Neuronal stem cell (in vitro differentiated cells): ENCODE results near the gene SLC7A9.
"Not testable (repeated sequence)": the region's sequence is repeated elsewhere in the genome, so short reads cannot be mapped to it uniquely, and the experiment has no call there.

Experiments used
- DNase-seq: peaks from one replicate; pipeline ENCODE4 v3.0.0-alpha.2; 2013; ENCODE audit warnings: low spot score
- H2AFZ ChIP-seq: one replicate; pipeline ENCODE4 v1.6.1; 2013; ENCODE audit warnings: mild to moderate bottlenecking, low read length, inconsistent platforms
- H2AK5ac ChIP-seq: 2 replicates; pipeline ENCODE4 v1.6.1; 2013; ENCODE audit warnings: low read depth, mild to moderate bottlenecking, inconsistent platforms, low read length, moderate library complexity, mixed read lengths
- H2BK120ac ChIP-seq: 2 replicates; pipeline ENCODE4 v1.6.1; 2013; ENCODE audit warnings: low read depth, mild to moderate bottlenecking, inconsistent platforms, low read length, moderate library complexity, mixed read lengths
- H2BK12ac ChIP-seq: one replicate; pipeline ENCODE4 v1.6.1; 2013; ENCODE audit warnings: low read length, inconsistent platforms
- H2BK15ac ChIP-seq: 2 replicates; pipeline ENCODE4 v1.6.1; 2013; ENCODE audit warnings: mild to moderate bottlenecking, low read length, inconsistent platforms, mixed read lengths
- H2BK5ac ChIP-seq: one replicate; pipeline ENCODE4 v1.6.1; 2013; ENCODE audit warnings: inconsistent platforms, mild to moderate bottlenecking, low read length, moderate library complexity
- H3K14ac ChIP-seq: one replicate; pipeline ENCODE4 v1.6.1; 2013; ENCODE audit warnings: low read length, inconsistent platforms
- H3K18ac ChIP-seq: 2 replicates; pipeline ENCODE4 v1.6.1; 2013; ENCODE audit warnings: low read length, inconsistent platforms
- H3K23ac ChIP-seq: 2 replicates; pipeline ENCODE4 v1.6.1; 2013; ENCODE audit warnings: low read depth, mild to moderate bottlenecking, mixed read lengths, low read length, inconsistent platforms; ENCODE audit not compliant: poor library complexity
- H3K27ac ChIP-seq: replicated peaks from 3 replicates; pipeline ENCODE4 v1.5.1; 2013; ENCODE audit warnings: low read length, inconsistent platforms
- H3K27me3 ChIP-seq, 3 experiments: 2 replicates each; pipeline ENCODE4 v1.6.1; 2013; ENCODE audit warnings: low read length in 3 of 3, mild to moderate bottlenecking in 2 of 3, inconsistent platforms in 1 of 3, low read depth in 1 of 3, mixed read lengths in 1 of 3, moderate library complexity in 1 of 3; ENCODE audit not compliant: control insufficient read depth in 3 of 3, insufficient read depth in 3 of 3
- H3K36me3 ChIP-seq, 2 donors: replicated peaks in 1 of 2; 2 replicates each; pipeline ENCODE4 v1.6.1; 2013; ENCODE audit warnings: low read length in 2 of 2; ENCODE audit not compliant: control insufficient read depth in 2 of 2, insufficient read depth in 2 of 2
- H3K4ac ChIP-seq: 2 replicates; pipeline ENCODE4 v1.6.1; 2013; ENCODE audit warnings: inconsistent platforms, mild to moderate bottlenecking, low read length, moderate library complexity
- H3K4me1 ChIP-seq, 2 donors: 1 replicate in 1 of 2; 2 replicates in 1 of 2; pipeline ENCODE4 v1.6.1; 2013; ENCODE audit warnings: low read length in 2 of 2, low read depth in 1 of 2; ENCODE audit not compliant: control insufficient read depth in 2 of 2, insufficient read depth in 1 of 2
- H3K4me2 ChIP-seq: one replicate; pipeline ENCODE4 v1.6.1; 2013; ENCODE audit warnings: mild to moderate bottlenecking, low read length, inconsistent platforms; ENCODE audit not compliant: insufficient read depth, poor library complexity, severe bottlenecking
- H3K4me3 ChIP-seq, 2 donors: 2 replicates each; pipeline ENCODE4 v1.5.1; 2013; ENCODE audit warnings: low read length in 2 of 2, mild to moderate bottlenecking in 2 of 2, inconsistent platforms in 1 of 2, moderate library complexity in 1 of 2
- H3K79me1 ChIP-seq: one replicate; pipeline ENCODE4 v1.6.1; 2013; ENCODE audit warnings: low read depth, mild to moderate bottlenecking, inconsistent platforms, low read length, moderate library complexity
- H3K9ac ChIP-seq: one replicate; pipeline ENCODE4 v1.6.1; 2013; ENCODE audit warnings: mild to moderate bottlenecking, low read depth, low read length, inconsistent platforms; ENCODE audit not compliant: poor library complexity
- H3K9me3 ChIP-seq, 2 donors: replicated peaks in 1 of 2; 2 replicates each; pipeline versions ENCODE3 to v1.6.1; 2013; ENCODE audit warnings: low read length in 2 of 2, mild to moderate bottlenecking in 2 of 2, inconsistent platforms in 1 of 2, low read depth in 1 of 2, mixed read lengths in 1 of 2, moderate library complexity in 1 of 2; ENCODE audit not compliant: control insufficient read depth in 2 of 2, insufficient read depth in 1 of 2
- H4K8ac ChIP-seq: one replicate; pipeline ENCODE4 v1.6.1; 2013; ENCODE audit warnings: low read depth, mild to moderate bottlenecking, inconsistent platforms, low read length, moderate library complexity
- H4K91ac ChIP-seq: one replicate; pipeline ENCODE4 v1.6.1; 2013; ENCODE audit warnings: low read length, low read depth, mild to moderate bottlenecking, inconsistent platforms; ENCODE audit not compliant: poor library complexity
- WGBS, 2 donors: extraction: QIAGEN DNeasy Blood & Tissue Kit; methylation state at CpG; one replicate each; pipeline ENCODE4 v1.1.7; 2013; ENCODE audit warnings: missing lambda C conversion rate in 2 of 2, mixed read lengths in 1 of 2; ENCODE audit not compliant: insufficient read length in 2 of 2, insufficient replicate concordance in 1 of 2; ENCODE audit errors: extremely low coverage in 2 of 2; 5-methylcytosine and 5-hydroxymethylcytosine counted together

SLC7A9 gene

DNA sequence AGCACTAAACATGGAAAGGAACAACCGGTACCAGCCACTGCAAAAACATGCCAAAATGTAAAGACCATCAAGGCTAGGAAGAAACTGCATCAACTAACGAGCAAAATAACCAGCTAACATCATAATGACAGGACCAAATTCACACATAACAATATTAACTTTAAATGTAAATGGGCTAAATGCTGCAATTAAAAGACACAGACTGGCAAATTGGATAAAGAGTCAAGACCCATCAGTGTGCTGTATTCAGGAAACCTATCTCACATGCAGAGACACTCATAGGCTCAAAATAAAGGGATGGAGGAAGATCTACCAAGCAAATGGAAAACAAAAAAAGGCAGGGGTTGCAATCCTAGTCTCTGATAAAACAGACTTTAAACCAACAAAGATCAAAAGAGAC is 21.5 kb downstream of the SLC7A9 start:
- H2BK5ac ChIP-seq, H3K9ac ChIP-seq, H2BK15ac ChIP-seq, H3K23ac ChIP-seq, H2BK120ac ChIP-seq, H2AFZ ChIP-seq, H3K36me3 ChIP-seq, H4K8ac ChIP-seq, H3K4me2 ChIP-seq, H3K14ac ChIP-seq, H3K4me1 ChIP-seq, H3K79me1 ChIP-seq, H3K27ac ChIP-seq, H3K4ac ChIP-seq, H3K18ac ChIP-seq, H3K4me3 ChIP-seq, H2AK5ac ChIP-seq, H3K9me3 ChIP-seq, H4K91ac ChIP-seq, H2BK12ac ChIP-seq, DNase-seq, H3K27me3 ChIP-seq: not testable (repeated sequence)
- no CpG with 5 or more reads among the region's 2 CpGs for WGBS, 2 donors

- Histone ChIP-seq H4K8ac (no peak overlapping the region), H2BK12ac (no peak overlapping the region), H3K9me3 (peaks cover 2 to 5% of the 10 kb centered on the region in 2 donors), H3K4me3 (no peak overlapping the region), H3K79me1 (peaks cover 3% of the 10 kb centered on the region), H3K9ac (no peak overlapping the region), H3K27ac (no peak overlapping the region), H4K91ac (no peak overlapping the region), H3K23ac (no peak overlapping the region), H3K14ac (no peak overlapping the region), H2BK15ac (no peak overlapping the region), H3K4me1 (no peaks in the 10 kb centered on the region), H3K4me2 (no peak overlapping the region), H3K4ac (no peak overlapping the region), H2BK120ac (no peak overlapping the region), H3K18ac (no peak overlapping the region), H2AK5ac (no peak overlapping the region), H3K36me3 (no peaks in the 10 kb centered on the region), H2AFZ (no peak overlapping the region), H3K27me3 (no peaks in the 10 kb centered on the region), H2BK5ac (no peak overlapping the region)
- WGBS, 2 donors, result no CpG with 5 or more reads among the region's 19 CpGs
- DNase-seq, result no peak
Observed at GRCh38 chr19:32843716-32844245, 25.8 kb downstream of the SLC7A9 start.

DNA sequence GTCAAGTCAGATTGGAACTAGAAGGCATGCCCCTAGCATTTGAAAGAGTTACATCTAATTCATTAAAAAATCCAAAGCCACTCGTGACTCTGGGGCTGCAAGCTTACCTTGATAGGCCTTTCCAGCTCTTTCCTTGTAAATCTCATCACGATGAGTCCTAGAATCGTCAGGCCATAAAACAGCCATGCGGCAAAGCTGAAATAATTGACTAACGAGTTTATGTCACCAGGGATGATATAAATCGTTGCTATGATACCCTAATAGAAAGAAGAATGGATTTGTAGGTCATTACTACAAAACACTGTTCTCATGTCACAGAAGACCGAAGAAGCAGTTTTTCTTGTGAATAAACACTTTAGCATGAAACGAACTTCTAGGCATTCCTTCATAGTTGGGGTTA is 27.5 kb downstream of the SLC7A9 start:
- Histone ChIP-seq H3K4me1 (no peaks in the 10 kb centered on the region), H3K27ac (no peak overlapping the region), H3K9me3 (peaks cover 2 to 5% of the 10 kb centered on the region in 2 donors), H2BK5ac (no peak overlapping the region), H3K4ac (no peak overlapping the region), H3K23ac (no peak overlapping the region), H2BK15ac (no peak overlapping the region), H3K27me3 (no peaks in the 10 kb centered on the region), H3K4me3 (no peak overlapping the region), H3K36me3 (no peaks in the 10 kb centered on the region), H3K4me2 (no peak overlapping the region), H2AK5ac (no peak overlapping the region), H3K79me1 (peaks cover 3% of the 10 kb centered on the region), H3K18ac (no peak overlapping the region), H2BK12ac (no peak overlapping the region), H2BK120ac (no peak overlapping the region), H3K9ac (no peak overlapping the region), H4K91ac (no peak overlapping the region), H4K8ac (no peak overlapping the region), H2AFZ (no peak overlapping the region), H3K14ac (no peak overlapping the region)
- no CpG with 5 or more reads among the region's 8 CpGs for WGBS, 2 donors
- no peak for DNase-seq

- no peak overlapping the region for H3K4me3 ChIP-seq
- no peak overlapping the region for H2BK5ac ChIP-seq
- no peaks in the 10 kb centered on the region for H3K36me3 ChIP-seq
- H3K79me1 ChIP-seq, result no peaks in the 10 kb centered on the region
- no peak overlapping the region for H4K91ac ChIP-seq
- no peak overlapping the region for H3K23ac ChIP-seq
- H2BK12ac ChIP-seq, result no peak overlapping the region
- H3K9me3 ChIP-seq, result peaks cover 2 to 5% of the 10 kb centered on the region in 2 donors
- H2BK120ac ChIP-seq, result no peak overlapping the region
- no peak overlapping the region for H3K4ac ChIP-seq
- H3K4me2 ChIP-seq, result no peak overlapping the region
- no peaks in the 10 kb centered on the region for H3K4me1 ChIP-seq
- WGBS, 2 donors, result no CpG with 5 or more reads among the region's 7 CpGs
- H3K27me3 ChIP-seq, result no peaks in the 10 kb centered on the region
- H3K27ac ChIP-seq, result no peak overlapping the region
- H4K8ac ChIP-seq, result no peak overlapping the region
- no peak overlapping the region for H2AFZ ChIP-seq
- DNase-seq, result no peak
- H3K14ac ChIP-seq, result no peak overlapping the region
- no peak overlapping the region for H3K9ac ChIP-seq
- H2BK15ac ChIP-seq, result no peak overlapping the region
- no peak overlapping the region for H2AK5ac ChIP-seq
- no peak overlapping the region for H3K18ac ChIP-seq
Observed at GRCh38 chr19:32837531-32837930, 32.0 kb downstream of the SLC7A9 start.
